Renal cortical epithelial cell (primary cell): Measurements from ENCODE around the gene VSIG10L2. TPM values are rescaled to one million over a fixed set of nuclear protein-coding genes. Genes with fewer than 3 reads are reported as not detected.
"Not testable (repeated sequence)": the region's sequence is repeated elsewhere in the genome, so short reads cannot be mapped to it uniquely, and the experiment has no call there.

Experiments
- DNase-seq: peaks from one replicate; pipeline ENCODE4 v3.0.0-alpha.2; 2011; ENCODE audit warnings: low read depth
- total RNA-seq: library from RNA; depleted of rRNA; stranded (reverse); fragments of >200 nt; gene quantifications from 2 replicates; pipeline ENCODE4 v1.2.3, GENCODE V29; 2014

The VSIG10L2 gene
- total RNA-seq, 1 donor from 2014 or later, result not detected

DNA sequence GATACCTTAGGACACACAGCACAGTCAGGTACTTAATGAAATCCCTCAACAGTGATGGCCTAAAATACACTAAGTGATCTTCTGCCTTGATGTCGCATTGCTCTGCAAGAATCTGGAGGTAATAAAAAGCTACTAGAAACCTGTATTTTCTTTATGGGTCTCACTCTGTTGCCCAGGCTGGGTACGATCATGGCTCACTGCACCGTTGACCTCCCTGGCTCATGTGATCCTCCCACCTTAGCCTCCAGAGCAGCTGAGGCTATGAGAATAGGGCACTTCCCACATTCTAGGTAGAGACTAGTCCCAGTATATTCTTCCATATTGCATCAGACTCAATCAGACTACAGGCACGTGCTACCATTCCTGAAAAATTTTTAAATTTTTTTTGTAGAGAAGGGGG, 21.7 kb downstream of the VSIG10L2 start:
- DNase-seq, result no peak

DNA sequence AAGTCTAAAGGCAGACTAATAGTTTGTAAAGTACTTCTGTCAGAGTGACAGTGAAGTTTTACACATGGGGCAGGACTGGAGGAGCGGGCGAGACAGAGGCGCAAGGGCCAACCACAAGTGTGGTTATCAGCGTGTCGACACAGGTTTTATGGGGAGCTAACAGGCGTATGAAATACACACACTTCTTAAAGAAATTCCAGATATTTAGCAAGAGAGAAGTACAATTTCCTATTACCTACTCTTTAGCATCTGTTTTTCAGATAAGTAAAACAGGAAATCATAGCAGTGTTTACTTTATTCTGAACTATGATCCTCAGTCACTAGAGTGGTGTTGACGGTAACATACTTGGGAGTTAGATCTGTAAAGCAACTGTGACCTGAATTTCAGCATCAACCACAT, 22.5 kb downstream of the VSIG10L2 start:
- no peak for DNase-seq

DNA sequence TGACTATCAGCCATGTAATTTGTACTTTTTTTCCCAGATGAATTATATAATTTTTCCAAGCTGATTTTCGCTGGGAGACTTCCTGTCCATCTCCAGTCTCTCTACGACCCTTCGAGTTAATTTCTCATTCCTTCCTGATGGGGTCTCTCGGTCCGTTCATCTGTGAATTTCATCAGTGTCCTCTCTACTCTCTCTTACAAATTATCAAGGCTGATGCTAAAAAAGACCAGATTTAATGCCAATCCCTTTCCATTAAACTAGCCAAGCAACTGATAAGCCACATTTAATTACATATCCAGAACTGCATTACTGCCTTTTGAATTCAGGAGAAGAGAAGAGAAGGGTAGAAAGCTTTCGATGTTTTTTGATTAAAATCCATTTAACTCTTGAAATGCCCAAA, 25.8 kb downstream of the VSIG10L2 start:
- DNase-seq, result no peak

DNA sequence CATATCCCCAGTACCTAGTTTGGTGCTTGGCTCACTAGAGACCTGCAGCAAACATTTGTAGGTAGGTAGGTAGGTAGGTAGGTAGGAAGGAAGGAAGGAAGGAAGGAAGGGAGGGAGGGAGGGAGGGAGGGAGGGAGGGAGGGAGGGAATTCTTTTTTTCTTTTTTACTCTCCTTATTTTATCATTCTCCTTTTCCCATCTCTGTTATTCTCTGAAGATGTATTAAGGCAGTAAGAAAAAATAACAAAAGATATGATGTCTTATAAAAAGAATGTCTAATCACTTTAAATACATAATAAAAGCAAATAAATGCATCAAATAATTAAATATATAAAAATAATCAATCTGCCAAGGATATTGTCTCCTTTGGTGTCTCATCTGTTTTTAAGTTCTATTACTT, 28.4 kb downstream of the VSIG10L2 start:
- DNase-seq, result no peak

DNA sequence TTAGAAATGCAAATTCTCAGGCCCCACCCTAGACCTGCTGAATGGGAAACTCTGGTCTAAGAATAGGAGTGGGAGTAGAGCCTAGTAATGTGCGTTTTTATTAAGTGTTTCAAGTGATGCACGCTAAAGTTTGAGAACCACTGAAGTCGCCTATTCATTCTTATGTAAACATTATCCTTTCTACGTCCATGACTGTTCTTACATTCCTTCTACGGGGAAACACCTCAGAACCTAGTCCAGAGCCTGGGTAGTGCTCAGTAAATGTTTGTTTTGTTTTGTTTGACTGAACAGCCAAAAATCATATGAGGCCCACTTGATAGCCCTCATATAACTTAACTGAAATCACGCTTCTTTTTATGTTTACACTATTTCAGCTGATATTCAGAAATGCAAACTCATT, 29.8 kb downstream of the VSIG10L2 start:
- no peak for DNase-seq

DNA sequence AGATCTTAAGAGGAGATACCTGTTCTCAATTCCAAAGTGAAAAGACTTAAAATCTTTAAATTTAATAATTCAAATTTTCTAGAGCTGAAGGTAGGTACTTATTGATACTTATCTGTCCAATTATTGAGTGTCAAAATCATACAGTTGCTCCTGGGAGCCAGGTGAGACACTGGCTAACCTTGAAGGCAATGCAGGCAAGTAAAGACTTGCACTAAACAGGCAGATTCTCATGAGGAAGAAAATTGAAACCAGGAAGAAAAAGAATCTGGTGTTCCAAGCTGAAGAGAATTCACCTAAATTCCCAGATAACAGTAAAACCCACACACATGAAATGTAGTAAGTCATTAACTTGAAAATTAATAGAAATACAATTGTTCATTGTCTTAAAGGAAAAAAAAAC, 30.3 kb downstream of the VSIG10L2 start:
- no peak for DNase-seq

DNA sequence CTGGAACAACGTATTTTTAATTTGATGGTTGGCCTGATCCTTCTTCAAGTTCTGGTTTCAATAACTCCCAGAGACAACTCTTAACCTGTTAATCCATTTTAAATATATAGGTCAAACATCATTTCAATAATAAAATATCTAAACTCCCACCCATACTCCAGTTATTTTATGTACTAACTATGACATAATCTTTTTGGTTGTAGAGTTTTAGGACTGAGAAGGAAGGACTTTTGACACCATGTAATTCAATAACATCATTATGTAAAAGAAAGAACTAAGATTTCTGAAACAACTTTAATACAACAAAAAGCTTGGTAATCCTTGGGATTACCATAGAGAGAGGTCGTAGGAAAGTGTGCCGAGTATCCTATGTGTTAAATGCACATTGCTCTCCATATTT, 31.5 kb downstream of the VSIG10L2 start:
- no peak for DNase-seq

DNA sequence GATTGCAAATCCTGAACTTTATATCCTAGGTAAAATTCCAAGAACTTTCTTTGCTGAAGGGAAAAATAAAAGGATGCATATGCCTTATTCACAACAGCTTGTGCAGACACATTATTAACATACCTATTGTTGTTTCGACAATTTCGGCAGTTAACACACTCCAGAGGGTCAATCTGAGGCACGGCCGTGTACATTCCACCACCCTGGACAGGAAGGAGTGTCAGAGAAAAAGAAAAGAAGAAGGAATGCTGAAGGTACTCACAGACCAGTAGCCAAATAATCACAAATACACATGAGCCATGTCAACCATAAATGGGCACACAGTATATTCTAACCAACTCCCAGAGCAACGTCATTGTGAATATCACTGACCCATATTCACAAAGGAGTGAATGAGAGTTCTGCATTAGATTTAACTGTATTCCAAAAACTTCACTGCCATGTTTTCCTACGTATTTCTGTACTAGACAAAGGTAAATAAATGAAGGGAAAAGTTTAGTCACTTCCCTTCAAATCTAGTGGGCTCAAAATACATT, 32.4 kb downstream of the VSIG10L2 start:
- no peak for DNase-seq

DNA sequence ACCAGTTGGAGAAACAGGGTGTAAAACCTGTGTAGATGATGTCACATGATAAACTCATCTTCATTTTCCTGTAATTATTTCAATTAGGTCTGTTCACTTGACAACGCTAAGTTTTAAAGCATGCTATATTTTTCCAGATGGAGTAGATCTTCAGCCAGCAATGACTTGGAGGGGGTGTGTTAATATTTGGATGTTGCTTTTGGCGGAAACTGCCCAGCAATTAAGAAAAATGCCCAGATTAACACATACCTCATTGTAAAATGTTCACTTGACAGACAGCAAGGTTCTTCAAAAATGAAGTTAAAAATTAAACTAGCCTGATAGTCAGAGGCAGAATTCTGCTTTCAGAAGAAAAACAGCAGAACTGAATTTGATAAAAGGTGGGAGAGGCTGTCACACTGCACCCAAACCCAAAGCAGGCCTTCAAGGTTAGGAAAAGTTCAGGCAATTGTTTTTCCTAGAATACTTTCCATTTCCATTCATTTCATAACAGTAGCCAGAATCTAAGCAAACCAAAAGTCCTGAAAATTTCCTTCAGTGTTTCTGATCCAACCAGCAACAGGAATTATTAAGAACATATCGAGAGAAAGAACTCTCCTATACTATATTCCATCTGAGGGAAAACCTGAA, 33.0 kb downstream of the VSIG10L2 start:
- no peak for DNase-seq

DNA sequence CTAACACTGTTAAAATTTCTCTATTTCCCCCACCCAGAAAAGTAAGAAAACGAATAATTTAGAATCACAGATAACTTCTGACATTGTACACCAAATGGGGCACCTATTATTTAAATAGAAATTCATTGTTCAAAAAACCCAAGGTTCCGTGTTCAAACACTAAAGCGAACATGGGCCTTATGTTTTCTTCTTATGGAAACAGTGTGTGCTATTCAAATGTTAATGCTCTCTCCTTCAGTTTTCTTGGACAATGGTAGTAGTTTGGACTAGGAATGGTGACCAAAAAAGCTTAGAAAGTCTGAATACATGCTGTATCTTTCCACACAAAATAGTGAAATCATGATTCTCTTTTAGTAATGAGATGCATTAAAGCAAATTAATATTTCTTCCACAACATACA, 33.7 kb downstream of the VSIG10L2 start:
- DNase-seq, result no peak

DNA sequence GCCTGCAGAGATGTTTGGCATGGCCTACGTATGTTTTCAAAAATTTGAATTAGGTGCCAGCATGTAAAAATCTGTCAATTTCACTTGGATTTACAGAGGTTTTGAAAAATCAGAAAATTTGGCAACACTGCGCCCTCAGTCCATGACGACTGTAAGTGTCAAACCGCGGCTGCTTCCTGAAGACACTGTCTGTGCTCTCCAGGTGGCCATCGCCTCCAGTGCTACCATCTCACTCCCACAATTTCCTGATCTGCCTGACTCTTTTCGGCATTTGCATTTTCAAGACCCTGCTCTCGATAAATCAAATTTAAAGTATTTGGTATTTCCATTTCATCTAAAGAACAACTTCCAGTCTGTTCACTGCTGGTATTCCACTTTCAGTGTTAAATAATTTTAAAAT, 34.6 kb downstream of the VSIG10L2 start:
- DNase-seq, result no peak

DNA sequence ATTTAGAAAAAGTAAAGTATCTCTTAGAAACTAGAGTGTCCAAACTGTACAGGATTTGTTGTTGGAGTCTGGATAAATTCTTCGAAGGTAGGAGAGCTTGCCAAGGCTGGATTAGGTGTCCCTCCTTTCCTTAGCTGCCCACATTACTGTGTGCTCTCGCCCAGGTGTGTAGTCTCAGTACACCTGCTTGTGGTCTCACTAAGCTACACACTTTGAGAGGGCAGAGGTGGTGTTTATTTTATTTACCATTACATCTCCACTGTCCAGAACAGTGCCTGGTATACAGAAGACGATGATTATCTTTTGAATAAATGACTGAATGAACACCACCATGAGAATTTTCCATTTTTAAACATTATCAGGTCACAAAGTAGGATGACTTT, 36.5 kb downstream of the VSIG10L2 start:
- DNase-seq, result no peak

DNA sequence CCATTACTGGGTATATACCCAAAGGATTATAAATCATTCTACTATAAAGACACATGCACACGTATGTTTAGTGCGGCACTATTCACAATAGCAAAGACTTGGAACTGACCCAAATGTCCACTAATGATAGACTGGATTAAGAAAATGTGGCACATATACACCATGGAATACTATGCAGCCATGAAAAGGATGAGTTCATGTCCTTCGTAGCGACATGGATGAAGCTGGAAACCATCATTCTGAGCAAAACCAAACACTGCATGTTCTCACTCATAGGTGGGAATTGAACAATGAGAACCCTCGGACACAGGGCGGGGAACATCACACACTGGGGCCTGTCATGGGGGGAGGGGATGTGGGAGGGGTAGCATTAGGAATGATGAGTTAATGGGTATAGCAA, 40.1 kb downstream of the VSIG10L2 start:
- DNase-seq, result not testable (repeated sequence)

DNA sequence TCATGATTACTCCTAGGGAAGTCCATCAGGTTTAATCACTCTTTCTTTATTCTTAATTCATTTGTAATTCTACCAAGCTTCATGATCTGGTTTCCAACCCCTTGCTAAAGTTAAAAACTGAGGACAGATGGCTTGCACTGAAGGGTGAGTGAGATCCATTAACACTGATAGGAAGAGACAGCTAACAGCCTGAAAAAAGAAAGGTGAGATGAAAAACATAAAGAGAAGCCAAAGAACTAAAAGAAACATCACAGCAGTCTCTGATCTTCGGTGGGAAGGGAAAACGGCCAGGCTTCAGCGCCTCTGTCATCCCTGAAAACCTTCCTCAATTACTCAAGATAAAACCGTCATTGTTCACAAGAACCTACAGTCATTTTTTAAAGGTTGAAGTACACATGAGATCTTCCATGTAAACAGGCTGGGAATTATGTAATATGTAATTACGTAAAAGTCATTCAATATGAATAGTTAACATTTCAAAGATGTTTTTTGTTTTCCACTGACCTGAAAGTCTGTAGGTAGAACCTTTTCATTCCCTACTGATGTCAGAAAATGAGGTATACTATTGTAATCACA, 41.3 kb downstream of the VSIG10L2 start:
- DNase-seq, result no peak

DNA sequence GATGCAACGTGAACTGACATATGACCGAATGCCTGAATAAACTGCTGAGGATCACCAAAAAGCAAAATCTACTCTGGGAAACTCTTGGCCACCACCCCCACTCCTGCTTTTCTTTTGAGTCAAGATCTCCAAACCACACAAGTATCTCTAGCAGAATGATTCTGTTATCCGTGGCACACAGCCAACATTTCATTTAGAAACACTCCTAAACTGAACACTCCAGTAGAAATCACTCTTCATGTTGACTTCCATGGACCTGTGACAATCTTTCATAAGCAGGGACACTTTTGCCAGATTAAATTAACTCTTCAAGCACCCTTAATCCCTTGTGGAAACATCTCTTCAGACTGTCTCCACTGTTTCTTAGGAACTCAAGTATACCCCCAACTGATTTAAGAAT, 44.4 kb downstream of the VSIG10L2 start:
- peak; percentile 57 for DNase-seq

DNA sequence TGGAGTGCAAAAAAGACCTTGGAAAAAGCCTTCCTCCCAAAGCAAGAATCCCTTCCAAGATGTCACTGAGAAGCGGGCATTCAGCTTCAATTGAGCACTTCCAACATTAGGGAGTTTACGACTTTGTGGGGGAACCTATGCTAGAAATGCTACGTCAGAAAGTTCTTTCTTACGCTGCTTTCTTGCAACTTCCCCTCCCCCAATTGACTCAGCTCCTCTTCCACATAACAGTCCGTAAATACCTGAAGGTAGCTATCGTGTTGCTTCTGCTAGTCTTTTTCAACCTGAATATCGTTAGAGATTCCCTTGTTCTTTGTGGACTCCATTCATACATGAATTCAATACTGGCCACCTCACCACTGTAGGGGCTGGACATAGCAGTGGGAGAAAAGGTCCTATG, 47.0 kb downstream of the VSIG10L2 start:
- no peak for DNase-seq

DNA sequence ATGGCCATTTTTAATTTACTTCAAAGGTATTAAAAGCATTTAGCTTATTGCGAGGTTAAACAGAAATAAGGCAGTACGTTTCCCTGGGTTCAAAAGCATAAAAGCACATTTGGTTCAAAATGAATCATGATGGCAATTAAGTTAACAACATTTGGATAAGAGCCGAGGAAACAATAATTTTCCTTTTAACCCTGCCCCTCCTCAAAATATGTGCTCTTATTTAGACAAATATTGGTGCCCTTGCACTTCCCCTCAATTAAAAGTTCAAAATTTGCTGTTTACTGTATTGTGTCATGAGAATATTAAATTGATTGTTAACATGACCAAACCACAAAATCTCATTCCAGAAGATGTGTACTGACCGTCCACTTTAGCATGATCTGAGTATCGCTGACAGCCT, 48.7 kb downstream of the VSIG10L2 start:
- DNase-seq, result no peak

DNA sequence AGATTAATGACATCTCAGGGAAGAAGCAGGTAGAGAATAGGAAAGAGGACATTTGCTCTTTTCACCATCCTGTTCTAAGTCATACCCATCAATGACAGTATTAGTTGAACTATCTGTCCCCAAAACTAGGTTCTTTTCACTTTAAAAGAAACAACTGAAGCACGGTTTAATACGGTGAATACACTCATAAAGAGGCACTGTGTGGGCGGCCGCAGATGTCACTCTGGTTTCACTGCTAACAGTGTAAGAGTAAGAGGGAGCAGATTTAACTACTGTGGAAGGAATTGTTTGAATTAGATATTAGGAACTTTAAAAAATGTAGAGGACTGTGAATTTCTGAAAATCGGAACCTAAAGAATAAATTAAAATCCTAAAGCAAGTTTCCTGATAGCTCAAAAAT, 49.5 kb downstream of the VSIG10L2 start:
- no peak for DNase-seq

DNA sequence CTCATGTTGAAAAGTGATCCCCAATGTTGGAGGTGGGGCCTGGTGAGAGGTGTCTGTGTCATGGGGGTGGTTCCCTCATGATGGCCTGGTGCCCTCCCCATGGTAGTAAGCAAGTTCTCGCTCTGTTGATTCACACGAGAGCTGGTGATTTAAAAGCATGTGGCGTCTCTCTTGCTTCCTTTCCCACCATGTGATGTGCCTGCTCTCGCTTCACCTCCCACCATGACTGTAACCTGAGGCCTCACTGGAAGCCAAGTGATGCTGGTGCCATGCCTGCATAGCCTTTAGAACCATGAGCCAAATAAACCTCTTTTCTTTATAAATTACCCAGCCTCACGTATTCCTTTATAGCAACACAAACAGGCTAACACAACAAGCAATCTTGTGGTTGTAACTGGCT, 52.4 kb downstream of the VSIG10L2 start:
- DNase-seq, result no peak

DNA sequence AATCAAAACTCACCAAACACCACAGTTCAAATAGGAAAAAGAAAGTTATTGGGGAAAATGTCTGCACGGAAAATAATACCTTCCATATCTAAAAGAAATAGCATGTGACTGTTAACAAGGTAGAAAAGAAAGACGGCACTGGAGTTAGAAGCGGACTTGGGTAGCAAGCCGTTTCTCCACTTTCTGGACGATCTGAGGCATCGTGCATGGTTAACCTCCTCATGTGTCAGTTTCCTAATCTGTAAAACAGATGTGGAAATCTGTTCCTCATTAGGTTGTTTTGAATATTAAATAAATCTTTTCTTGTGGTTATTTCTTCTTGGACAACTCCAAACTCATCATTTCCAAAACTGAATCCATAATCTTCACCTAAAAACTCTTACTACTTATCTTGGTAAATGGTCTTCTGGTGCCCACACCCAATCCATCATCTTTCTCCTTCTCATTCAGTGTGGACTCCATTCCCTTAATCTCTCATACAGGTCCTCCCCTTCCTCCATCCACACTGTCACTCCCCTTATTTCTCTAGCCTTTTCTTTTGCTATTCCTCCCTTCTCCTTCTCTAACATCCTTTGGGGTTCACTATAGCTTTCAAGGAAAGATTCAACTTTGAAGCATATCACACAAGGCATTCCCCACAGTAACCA, 53.5 kb downstream of the VSIG10L2 start:
- DNase-seq, result no peak

DNA sequence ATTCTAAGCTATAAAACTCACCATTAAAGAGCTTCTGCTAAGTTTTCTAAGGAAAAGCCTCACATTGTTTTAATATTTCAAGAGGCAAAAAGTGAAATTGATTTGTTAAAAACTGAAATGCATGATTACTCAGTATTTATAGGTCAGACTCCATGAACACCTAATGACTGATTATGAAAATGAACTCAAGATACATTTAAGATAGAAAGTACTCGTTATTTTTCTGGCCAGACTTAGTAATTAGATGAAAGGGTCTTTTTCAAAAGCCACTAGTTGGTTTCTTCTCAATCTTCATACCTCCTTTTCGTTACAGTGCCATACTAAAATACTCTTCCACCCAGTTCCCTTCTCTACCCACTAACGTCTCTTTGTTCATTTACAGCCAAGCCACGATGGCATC, 56.3 kb downstream of the VSIG10L2 start:
- no peak for DNase-seq
